ENCODE results near the gene IL17RD.

GRCh38 chr3:57194641-57195040, 29.5 kb upstream of the IL17RD start:
- TF ChIP-seq CTCF (conservative IDR thresholded peaks at IDR 0.05) (no peak), EZH2 (IDR thresholded peaks at IDR 0.05; ENCODE audit: low read depth) (no peak)
